Measurements from ENCODE around the gene KLHL29.

KLHL29 gene

GRCh38 chr2:23670245-23670592, 285.2 kb downstream of the KLHL29 start:
- no peak overlapping the region for H3K4me3 ChIP-seq (ENCODE audit: low read depth, low read length)
- TF ChIP-seq, protein P1, sequence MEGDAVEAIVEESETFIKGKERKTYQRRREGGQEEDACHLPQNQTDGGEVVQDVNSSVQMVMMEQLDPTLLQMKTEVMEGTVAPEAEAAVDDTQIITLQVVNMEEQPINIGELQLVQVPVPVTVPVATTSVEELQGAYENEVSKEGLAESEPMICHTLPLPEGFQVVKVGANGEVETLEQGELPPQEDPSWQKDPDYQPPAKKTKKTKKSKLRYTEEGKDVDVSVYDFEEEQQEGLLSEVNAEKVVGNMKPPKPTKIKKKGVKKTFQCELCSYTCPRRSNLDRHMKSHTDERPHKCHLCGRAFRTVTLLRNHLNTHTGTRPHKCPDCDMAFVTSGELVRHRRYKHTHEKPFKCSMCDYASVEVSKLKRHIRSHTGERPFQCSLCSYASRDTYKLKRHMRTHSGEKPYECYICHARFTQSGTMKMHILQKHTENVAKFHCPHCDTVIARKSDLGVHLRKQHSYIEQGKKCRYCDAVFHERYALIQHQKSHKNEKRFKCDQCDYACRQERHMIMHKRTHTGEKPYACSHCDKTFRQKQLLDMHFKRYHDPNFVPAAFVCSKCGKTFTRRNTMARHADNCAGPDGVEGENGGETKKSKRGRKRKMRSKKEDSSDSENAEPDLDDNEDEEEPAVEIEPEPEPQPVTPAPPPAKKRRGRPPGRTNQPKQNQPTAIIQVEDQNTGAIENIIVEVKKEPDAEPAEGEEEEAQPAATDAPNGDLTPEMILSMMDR (IDR thresholded peaks at IDR 0.05; ENCODE audit: low read depth, low read length, missing control alignments): no peak
- no peak for DNase-seq (ENCODE audit: low read depth)

GRCh38 chr2:23673082-23673481, 288.1 kb downstream of the KLHL29 start:
- no peak for DNase-seq (ENCODE audit: low read depth)
- TF ChIP-seq, protein P1 (IDR thresholded peaks at IDR 0.05; ENCODE audit: low read depth, low read length, missing control alignments): no peak
- no peak overlapping the region for H3K4me3 ChIP-seq (ENCODE audit: low read depth, low read length)

DNA sequence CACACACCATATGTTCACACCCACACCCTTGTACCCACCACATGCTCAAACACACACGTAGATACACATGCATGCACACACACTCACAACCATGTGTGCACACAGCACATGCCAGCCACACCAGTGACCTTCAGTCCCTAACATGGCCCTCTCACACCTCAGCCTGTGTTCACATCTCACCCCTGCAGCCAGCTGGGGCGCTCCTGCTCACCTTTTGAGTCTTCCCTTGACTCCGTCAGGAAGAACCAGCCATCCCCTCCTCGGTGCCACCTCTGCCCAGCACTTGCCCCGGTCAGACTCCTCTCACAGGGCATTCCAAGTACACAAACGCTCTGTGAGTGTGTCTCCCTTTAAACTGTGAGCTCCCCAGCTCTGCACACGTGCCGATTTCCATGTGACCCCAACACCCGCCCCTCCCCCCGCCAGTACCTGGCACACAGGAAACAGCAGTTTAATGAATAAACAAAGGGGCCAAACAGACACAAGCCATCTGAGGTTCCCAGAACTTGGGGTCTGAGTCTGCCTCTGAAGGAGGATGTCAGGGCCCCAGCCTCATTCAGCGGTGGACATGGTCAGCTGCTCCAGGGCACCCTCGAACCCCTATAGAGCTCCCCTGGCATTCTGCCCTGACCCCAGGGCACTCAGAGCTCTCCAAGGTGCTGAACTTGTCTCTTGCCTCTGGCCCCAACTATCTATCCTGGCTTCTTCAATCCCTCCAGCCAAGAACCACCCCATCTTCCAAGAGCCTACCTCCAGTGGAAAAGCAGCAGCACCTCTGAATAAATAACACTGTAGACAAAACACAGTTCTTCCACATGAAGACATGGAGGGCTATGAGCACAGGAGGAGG, 289.1 kb downstream of the KLHL29 start:
- TF ChIP-seq, protein P1 (IDR thresholded peaks at IDR 0.05; ENCODE audit: low read depth, low read length, missing control alignments): no peak
- H3K4me3 ChIP-seq (ENCODE audit: low read depth, low read length): no peak overlapping the region
- DNase-seq (ENCODE audit: low read depth): no peak

DNA sequence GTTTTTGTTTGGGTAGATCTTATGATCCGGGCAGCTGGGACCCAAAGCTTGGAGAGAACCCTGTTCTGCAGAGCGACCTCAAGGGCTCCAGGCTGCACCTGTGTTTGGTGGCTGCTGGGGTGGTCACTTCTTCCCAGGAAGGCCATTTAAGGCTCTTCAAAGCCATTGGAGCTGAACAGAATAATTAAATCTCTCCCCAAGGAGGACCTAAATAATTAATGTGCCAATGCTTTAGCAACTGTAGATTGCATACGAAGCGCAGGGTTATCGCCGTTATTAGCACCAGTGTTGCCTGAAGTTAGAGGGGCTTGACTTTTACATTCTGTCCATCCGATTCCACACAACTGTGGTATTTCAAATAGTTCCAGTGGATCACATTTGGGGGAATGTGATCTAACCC, 290.5 kb downstream of the KLHL29 start:
- no peak for DNase-seq (ENCODE audit: low read depth)
- H3K4me3 ChIP-seq (ENCODE audit: low read depth, low read length): no peak overlapping the region
- TF ChIP-seq, protein P1 (IDR thresholded peaks at IDR 0.05; ENCODE audit: low read depth, low read length, missing control alignments): no peak

- H3K4me3 ChIP-seq (ENCODE audit: low read depth, low read length): no peak overlapping the region
- TF ChIP-seq, protein P1 (IDR thresholded peaks at IDR 0.05; ENCODE audit: low read depth, low read length, missing control alignments): no peak
- DNase-seq (ENCODE audit: low read depth): no peak
These were observed 292.9 kb downstream of the KLHL29 start for GRCh38 chr2:23677836-23678235.

GRCh38 chr2:23679044-23679443, 294.1 kb downstream of the KLHL29 start:
- TF ChIP-seq, protein P1 (IDR thresholded peaks at IDR 0.05; ENCODE audit: low read depth, low read length, missing control alignments): no peak
- no peak overlapping the region for H3K4me3 ChIP-seq (ENCODE audit: low read depth, low read length)
- no peak for DNase-seq (ENCODE audit: low read depth)

DNA sequence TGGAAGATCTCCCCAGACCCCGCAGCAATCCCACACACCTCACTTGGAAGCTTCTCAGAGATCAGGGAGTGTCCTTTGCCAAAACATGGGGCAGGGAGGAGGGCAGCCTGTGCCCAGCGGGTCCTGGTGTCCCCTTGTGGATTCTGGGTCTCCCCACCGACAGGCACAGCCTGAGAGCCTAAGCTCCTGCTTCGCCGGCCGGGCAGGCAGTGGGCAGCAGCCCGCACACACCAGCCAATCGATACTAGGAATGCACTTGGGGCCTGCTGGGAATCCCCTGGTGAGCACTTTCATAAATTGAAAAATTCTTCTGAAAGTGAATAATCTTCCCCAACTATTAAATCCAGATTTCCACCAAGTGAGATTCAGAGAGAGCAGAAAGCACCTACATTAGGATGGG, 296.0 kb downstream of the KLHL29 start:
- no peak for DNase-seq (ENCODE audit: low read depth)
- TF ChIP-seq, protein P1 (IDR thresholded peaks at IDR 0.05; ENCODE audit: low read depth, low read length, missing control alignments): no peak
- no peak overlapping the region for H3K4me3 ChIP-seq (ENCODE audit: low read depth, low read length)
